GM21515 (cell line): ENCODE measurements around the gene CHCHD4.
A peak's percentile ranks its signal among the peaks of the same experiment; 100 is the strongest.

Source experiments
- ATAC-seq: cut with Tn5 transposase; IDR thresholded peaks from one replicate; pipeline ENCODE4 v1.9.1; 2021; ENCODE audit not compliant: unreplicated experiment

CHCHD4 gene

GRCh38 chr3:14137004-14137403 lies 12.3 kb upstream of the CHCHD4 start:
- no peak for ATAC-seq

GRCh38 chr3:14135581-14135980 lies 10.9 kb upstream of the CHCHD4 start:
- ATAC-seq: no peak

DNA sequence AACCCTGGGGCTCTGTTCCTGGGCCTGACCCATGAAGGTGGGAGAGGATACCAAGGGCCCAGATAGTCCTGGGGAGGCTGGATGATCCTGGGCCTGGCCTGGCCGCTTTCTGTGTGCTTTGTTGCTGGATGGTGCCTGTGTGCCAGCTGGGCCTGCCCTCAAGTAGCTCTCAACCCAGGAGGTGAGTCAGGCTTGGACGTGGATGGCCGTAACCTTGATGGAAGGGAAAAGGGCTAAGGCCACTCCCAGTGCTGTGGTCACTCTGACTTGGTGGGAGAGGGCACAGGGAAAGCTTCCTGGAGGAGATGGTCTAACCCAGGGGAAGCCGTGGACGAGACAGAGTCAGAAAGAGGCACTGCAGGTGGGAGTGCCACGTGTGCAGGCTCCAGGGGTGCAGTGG lies 9.6 kb upstream of the CHCHD4 start:
- ATAC-seq: no peak

DNA sequence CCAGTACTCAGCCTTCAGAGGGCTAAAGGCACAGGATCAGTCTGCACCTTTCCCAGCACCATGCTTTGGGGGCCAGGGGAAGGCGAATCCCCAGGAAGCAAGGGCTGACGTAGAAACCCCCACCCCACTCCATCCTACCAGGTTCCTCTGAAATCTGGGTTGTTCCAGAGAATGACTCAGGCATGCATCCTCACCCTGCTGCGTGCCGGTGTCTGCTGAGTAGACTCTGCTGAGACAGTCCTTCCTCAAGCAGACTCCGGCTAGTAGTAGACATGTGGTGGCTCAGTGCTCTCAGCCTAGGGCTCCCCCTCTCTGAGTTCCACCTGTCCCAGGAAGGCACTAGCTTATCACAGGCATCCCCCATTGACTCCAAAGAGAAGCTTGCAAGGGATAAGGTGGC lies 9.2 kb upstream of the CHCHD4 start:
- no peak for ATAC-seq

DNA sequence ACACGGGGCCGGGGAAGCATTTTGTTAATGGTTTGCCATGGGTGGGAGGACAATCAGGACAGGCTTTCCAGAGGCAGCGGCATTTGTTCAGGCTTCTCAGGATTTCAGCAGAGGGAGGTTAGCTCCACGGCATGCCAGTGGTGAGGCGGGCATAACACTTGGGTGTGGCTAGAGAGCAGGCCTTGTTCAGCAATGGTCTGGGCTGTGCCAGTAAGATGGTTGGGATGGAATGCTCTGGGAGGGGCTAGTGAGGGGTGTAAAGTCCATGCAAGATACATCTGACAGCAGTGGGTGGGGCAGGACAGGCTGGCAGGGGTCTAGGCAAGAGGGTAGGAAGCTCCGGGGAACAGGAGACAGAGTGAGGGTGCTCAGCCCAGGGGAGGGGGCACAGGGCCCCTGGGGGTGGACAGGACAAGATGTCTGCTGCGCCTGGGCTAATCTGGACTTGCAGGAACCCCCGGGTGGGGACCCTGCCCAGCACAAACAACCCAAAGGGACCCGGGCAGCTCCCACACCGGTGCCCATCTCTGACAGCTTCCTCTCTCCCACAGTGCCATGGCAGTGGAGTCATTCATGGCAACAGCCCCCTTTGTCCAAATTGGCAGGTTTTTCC lies 8.6 kb upstream of the CHCHD4 start:
- no peak for ATAC-seq

DNA sequence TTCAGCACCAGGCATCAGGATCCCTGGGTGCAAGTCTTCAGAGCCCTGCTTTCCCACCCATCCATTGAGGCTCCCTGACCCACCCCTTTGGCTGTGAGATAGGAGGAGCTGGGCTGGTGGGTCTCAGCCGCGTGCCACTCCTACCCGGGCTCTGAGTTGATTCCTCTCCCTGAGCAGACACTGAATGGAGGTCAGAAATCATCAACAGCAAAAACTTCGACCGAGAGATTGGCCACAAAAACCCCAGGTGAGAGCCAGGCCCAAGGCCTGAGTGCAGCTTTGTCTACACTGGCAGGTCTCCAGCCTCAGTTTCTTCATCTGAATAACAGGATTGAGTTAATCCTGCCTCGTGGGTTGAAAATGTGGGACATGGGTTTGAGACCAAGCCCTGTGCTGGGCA lies 8.0 kb upstream of the CHCHD4 start:
- ATAC-seq: no peak

GRCh38 chr3:14132120-14132519 lies 7.5 kb upstream of the CHCHD4 start:
- ATAC-seq: no peak

GRCh38 chr3:14131134-14131533 lies 6.5 kb upstream of the CHCHD4 start:
- no peak for ATAC-seq

- ATAC-seq: no peak
Observed at GRCh38 chr3:14130707-14131106, 6.0 kb upstream of the CHCHD4 start.

DNA sequence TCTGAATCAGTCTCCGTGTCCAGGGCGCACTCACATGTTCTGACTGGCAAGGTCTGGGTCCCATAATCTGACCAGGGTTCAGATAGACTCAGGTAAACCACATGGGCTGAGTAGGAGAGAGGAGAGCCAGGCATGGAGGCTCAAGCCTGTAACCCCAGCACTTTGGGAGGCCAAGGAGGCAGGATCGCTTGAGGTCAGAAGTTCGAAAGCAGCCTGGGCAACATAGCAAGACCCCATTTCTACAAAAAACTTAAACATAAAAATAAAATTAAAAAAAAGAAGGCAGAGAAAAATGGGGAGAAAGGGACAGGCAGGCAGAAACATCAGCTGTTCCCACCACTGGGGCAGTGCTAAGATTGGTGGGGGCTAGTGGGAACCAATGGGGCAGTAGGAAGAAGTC lies 5.6 kb upstream of the CHCHD4 start:
- ATAC-seq: no peak

DNA sequence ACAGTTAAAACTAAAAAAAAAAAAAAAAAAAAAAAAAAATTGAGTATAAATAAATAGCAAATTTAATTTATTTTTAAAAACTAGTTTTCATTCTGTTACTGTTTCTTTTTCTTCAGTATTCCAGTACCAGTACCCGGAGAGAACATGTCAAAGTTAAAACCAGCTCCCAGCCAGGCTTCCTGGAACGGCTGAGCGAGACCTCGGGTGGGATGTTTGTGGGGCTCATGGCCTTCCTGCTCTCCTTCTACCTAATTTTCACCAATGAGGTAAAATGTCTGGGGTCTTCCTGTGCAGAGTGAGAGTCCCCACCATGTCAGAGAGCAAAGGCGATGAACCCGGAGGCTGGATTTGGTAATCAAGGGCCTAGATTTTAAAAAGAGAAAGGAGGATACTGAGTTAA lies 4.6 kb upstream of the CHCHD4 start:
- ATAC-seq: no peak

GRCh38 chr3:14128724-14129123 lies 4.1 kb upstream of the CHCHD4 start:
- ATAC-seq: no peak

- ATAC-seq: no peak
Observed at GRCh38 chr3:14127516-14128161, 3.0 kb upstream of the CHCHD4 start.

GRCh38 chr3:14126887-14127505 lies 2.3 kb upstream of the CHCHD4 start:
- no peak for ATAC-seq

GRCh38 chr3:14126017-14126886 lies 1.6 kb upstream of the CHCHD4 start:
- ATAC-seq: no peak

- ATAC-seq: peak; percentile 27
Observed at GRCh38 chr3:14125193-14126016, 735 bp upstream of the CHCHD4 start.

DNA sequence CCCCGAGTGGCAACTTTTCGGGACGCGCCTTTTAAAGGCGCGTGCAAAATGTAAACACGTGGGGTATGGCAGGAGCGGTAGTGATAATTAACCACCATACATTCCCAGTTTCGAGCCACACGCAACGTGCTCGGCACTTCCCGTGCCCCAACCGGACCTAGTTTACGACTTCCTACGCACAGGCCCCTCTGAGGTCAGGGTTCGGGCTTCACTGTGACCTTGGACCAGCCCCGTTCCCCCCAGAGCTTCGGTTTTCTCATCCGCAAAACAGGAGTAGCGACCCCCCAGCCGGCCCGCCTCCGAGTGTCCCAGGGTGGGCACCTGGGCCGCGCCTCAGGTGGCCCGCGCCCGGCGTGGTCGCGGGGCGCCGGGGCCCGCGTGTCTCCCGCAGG lies 451 bp downstream of the CHCHD4 start:
- peak; percentile 45 for ATAC-seq

DNA sequence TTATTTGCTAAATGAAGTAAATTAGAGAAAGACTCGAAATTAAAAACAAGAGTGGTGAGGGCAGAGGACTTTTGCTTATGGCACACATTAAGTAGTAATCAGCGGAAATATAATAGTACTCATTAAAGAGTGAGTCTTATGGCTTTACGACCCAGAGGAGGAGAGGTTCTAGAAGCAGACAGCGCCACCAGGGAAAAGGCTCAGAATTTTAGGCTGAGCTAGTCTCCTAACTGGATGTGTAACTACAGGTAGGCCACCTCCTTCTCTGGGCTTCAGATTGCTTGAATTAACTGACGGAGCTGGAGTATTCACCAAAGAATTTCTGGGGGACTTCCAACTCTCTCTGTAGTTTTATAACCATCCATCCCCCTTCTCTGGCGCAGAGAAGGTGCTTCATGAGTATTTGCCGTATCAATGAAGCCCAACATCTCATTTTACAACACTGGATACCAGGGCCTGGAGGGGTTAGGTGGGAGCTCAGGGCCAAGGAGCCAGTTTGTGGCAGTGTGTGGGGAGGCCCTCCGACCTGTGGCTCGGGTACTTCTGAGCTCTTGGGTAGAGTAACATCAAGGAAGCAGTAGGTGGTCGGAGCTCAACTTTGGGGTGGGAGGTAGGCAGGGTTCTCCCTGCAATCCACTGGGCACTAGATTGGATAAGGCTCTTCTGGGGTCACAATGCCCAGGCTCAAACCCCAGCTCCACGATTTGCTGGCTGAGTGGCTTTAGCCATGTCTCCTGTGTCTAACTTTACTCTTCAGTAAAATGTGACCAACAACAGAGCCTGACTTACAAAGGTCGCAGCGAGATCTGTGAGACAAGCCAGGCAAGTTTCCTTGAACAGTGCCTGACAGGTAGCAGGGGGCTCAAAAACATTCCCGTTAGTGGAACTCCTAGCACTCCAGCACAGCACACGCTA lies 1.1 kb downstream of the CHCHD4 start:
- no peak for ATAC-seq

DNA sequence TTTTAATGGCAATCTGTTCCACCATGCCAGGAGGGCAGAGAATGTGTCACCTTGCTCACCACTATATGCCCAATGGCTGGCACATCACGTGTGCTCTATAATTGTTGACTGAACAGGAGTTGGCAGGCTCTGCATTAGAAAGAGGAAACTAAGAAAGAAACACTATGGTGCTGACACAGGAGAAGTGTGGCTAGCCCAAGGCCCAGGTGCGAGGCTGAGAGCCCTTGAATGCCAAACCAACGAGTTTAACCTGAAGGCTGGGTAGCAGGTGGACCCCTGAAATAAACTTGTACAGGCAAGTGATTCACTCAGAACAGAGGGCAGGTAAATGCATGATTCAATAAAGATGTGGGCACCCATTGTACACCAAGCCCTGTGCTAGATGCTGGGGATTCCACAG lies 2.4 kb downstream of the CHCHD4 start:
- ATAC-seq: no peak

GRCh38 chr3:14121859-14122258 lies 2.8 kb downstream of the CHCHD4 start:
- no peak for ATAC-seq
